ENCODE results near the gene LLGL2. TPM values are rescaled to one million over a fixed set of nuclear protein-coding genes. Genes with fewer than 3 reads are reported as not detected.

LLGL2 gene
- total RNA-seq, 3 donors from 2014 or later, result 4.6 to 60.2 (median 52.4) TPM

DNA sequence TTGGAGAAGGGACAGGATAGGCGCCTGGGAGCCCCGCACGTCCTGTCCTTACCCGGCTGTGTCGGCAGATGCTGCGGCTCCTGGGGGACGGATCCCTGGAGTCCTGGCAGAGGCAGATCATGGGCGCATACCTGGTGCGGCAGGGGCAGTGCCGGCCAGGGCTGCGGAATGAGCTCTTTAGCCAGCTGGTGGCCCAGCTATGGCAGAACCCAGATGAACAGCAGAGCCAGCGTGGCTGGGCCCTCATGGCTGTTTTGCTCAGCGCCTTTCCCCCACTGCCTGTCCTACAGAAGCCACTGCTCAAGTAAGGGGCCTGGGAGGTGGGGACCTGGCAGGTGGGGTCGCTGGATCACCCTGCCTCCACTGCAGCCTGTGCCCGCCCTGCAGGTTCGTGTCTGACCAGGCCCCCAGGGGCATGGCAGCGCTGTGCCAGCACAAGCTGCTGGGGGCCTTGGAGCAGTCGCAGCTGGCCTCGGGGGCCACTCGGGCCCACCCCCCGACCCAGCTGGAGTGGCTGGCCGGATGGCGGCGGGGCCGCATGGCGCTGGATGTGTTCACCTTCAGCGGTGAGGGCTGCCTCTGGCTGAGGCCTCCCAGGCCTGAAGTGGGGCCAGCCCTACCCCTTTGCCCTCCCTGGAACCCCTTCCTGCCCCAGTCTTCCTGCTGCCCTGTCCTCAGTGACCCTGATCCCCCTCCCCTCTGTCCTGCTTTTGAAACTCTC is 87.6 kb downstream of the LLGL2 start:
- intact Hi-C loops (cut with DNase I; ENCODE audit: low total_unique reads), result no loop called here
- Histone ChIP-seq H3K9me3 (no peaks in the 10 kb centered on the region), H3K27me3 (no peaks in the 10 kb centered on the region), H3K4me1 (no peaks in the 10 kb centered on the region), H3K27ac (no peak overlapping the region), H3K36me3 (peaks cover 3% of the 10 kb centered on the region), H3K4me3 (no peak overlapping the region)
- DNase-seq (ENCODE audit: low spot score in 2 of 2), result no peak
- TF ChIP-seq POLR2A (IDR thresholded peaks at IDR 0.05) (no peak), POLR2AphosphoS5 (IDR thresholded peaks at IDR 0.05) (no peak), CTCF (IDR thresholded peaks at IDR 0.05) (no peak)

- no peak for TF ChIP-seq CTCF (IDR thresholded peaks at IDR 0.05)
- peaks cover 3% of the 10 kb centered on the region for H3K36me3 ChIP-seq
- intact Hi-C loops (cut with DNase I; ENCODE audit: low total_unique reads), result no loop called here
- H3K27ac ChIP-seq, result no peak overlapping the region
- no peak overlapping the region for H3K4me3 ChIP-seq
- no peaks in the 10 kb centered on the region for H3K4me1 ChIP-seq
- no peaks in the 10 kb centered on the region for H3K9me3 ChIP-seq
- H3K27me3 ChIP-seq, result no peaks in the 10 kb centered on the region
- DNase-seq (ENCODE audit: low spot score in 2 of 2), result no peak
Observed at GRCh38 chr17:75614006-75614405, 88.5 kb downstream of the LLGL2 start.

DNA sequence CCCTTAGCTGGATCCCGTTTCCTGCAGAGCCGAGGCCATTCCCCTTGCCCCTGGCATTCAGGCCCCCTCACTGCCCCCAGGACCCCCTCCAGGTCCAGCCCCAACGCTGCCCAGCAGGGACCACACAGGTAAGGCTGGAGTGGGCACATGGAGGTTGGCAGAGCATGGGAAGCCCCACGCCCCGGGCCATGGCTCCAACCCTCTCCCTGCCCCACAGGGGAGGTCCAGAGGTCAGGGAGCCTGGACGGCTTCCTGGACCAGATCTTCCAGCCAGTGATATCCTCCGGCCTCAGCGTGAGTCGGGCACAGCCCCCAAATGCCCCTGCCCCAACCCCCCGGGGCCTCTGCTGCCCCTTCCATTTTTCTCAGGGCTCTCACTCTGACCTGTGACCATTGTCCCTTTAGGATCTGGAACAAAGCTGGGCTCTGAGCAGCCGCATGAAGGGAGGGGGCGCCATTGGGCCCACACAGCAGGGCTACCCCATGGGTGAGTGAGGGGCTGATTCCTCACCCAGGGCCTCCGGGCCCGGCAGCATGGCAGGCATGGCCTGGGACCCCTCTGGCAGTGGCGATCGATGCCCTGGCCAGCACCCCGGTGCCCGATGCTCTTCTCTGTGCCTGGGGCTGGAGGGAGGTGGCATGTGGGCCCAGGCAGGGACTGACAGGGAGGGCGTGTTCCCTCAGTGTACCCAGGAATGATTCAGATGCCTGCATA is 89.2 kb downstream of the LLGL2 start:
- Histone ChIP-seq H3K27ac (no peak overlapping the region), H3K36me3 (peaks cover 3% of the 10 kb centered on the region), H3K4me3 (no peak overlapping the region), H3K9me3 (no peaks in the 10 kb centered on the region), H3K4me1 (no peaks in the 10 kb centered on the region), H3K27me3 (no peaks in the 10 kb centered on the region)
- TF ChIP-seq POLR2AphosphoS5 (IDR thresholded peaks at IDR 0.05) (no peak), CTCF (IDR thresholded peaks at IDR 0.05) (no peak), POLR2A (IDR thresholded peaks at IDR 0.05) (no peak)
- no peak for DNase-seq (ENCODE audit: low spot score in 2 of 2)
- intact Hi-C loops (cut with DNase I; ENCODE audit: low total_unique reads), result no loop called here

DNA sequence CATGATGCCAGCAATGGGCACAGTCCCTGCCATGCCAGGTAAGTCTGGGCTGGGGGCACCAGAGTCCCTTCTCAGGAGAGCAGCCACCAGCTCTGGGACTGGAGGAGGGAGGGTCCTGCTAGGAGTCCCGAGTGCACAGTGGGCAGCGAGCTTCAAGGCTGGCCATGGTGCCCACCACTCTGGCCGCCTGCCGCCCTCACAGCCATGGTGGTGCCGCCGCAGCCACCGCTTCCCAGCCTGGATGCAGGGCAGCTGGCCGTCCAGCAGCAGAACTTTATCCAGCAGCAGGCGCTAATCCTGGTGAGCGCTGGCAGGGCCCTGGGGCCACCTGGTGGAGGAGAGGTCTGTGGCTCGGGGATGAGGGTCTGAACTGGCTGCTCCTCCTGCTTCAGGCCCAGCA is 89.8 kb downstream of the LLGL2 start:
- H3K4me1 ChIP-seq, result no peaks in the 10 kb centered on the region
- no peak overlapping the region for H3K4me3 ChIP-seq
- intact Hi-C loops (cut with DNase I; ENCODE audit: low total_unique reads), result no loop called here
- TF ChIP-seq CTCF (IDR thresholded peaks at IDR 0.05) (no peak), POLR2A (IDR thresholded peaks at IDR 0.05) (no peak), POLR2AphosphoS5 (IDR thresholded peaks at IDR 0.05) (no peak)
- H3K9me3 ChIP-seq, result no peaks in the 10 kb centered on the region
- H3K27me3 ChIP-seq, result no peaks in the 10 kb centered on the region
- no peak for DNase-seq (ENCODE audit: low spot score in 2 of 2)
- H3K27ac ChIP-seq, result no peak overlapping the region
- peaks cover 3% of the 10 kb centered on the region for H3K36me3 ChIP-seq

DNA sequence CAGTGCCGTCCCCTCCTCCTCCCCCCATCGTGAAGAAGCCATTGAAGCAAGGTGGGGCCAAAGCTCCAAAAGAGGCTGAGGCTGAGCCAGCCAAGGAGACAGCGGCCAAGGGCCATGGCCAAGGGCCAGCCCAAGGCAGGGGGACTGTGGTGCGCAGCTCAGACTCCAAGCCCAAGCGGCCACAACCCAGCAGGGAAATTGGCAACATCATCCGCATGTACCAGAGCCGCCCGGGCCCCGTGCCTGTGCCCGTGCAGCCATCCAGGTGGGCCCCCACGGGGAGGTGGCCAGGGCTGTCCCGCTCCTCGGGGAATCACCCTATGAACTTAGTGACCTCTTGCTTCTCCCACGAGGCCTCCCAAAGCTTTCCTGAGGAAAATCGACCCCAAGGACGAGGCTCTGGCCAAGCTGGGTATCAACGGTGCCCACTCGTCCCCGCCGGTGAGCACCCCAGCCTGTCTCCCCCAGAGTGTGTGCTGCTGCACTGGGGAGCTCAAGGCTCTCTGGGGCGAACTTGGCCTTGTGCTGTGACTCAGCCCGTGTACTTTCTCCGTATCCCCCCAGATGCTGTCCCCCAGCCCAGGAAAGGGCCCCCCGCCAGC is 91.1 kb downstream of the LLGL2 start:
- Histone ChIP-seq H3K27ac (no peak overlapping the region), H3K4me1 (no peaks in the 10 kb centered on the region), H3K36me3 (peaks cover 3% of the 10 kb centered on the region), H3K27me3 (no peaks in the 10 kb centered on the region), H3K9me3 (no peaks in the 10 kb centered on the region), H3K4me3 (no peak overlapping the region)
- TF ChIP-seq POLR2AphosphoS5 (IDR thresholded peaks at IDR 0.05), result no peak
- no peak for TF ChIP-seq CTCF (IDR thresholded peaks at IDR 0.05)
- TF ChIP-seq POLR2A (IDR thresholded peaks at IDR 0.05), result no peak
- DNase-seq (ENCODE audit: low spot score in 2 of 2), result no peak
- intact Hi-C loops (cut with DNase I; ENCODE audit: low total_unique reads), result no loop called here
